GM19455 (cell line): ENCODE results near the gene CSTB.

ENCODE experiments used
- ATAC-seq: cut with Tn5 transposase; IDR thresholded peaks from one replicate; pipeline ENCODE4 v1.9.1; 2021; ENCODE audit not compliant: unreplicated experiment

The CSTB gene

DNA sequence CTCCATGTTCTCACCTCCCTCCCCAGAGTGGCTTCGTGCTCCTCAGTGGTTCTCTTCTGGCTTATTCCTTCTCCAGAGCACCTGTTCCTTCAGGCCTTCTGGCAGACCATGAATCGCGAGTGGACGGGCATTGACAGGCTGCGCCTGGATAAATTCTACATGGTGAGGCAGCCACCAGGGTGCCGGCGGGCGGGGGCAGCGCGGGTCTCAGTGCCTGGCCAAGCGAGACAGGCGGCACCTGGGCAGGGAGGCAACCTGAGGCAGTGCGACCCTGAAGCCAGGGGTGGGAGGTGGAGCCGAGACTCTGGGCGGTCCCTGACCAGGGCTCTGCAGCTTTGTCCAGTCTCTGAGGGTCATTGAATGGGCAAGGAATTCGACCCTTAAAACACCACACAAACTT is 17.1 kb upstream of the CSTB start:
- no peak for ATAC-seq

GRCh38 chr21:43792406-43792805 is 16.3 kb upstream of the CSTB start:
- ATAC-seq = no peak

DNA sequence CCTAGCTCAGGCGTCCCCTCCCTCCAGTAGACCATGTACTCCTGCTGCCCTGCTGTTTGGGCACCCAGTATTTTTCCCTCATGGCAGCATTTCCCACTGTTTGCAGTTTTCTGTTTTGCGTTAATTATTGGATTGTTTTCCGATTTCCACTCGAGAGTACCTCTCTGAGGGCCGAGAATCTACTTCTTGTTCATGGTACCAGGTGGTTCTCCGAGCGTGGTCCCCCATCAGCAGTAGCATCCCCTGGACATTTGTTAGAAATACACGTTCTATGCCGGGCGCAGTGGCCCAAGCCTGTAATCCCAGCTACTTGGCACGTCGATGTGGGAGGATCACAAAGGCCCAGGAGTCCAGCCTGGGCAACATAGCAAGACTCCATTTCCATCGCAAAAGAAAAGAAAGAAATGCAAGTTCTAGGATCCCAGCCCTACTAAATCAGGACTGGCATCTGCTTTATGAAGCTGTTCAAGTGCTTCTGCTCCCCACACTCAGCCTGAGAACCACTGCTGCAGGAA is 14.0 kb upstream of the CSTB start:
- no peak for ATAC-seq

DNA sequence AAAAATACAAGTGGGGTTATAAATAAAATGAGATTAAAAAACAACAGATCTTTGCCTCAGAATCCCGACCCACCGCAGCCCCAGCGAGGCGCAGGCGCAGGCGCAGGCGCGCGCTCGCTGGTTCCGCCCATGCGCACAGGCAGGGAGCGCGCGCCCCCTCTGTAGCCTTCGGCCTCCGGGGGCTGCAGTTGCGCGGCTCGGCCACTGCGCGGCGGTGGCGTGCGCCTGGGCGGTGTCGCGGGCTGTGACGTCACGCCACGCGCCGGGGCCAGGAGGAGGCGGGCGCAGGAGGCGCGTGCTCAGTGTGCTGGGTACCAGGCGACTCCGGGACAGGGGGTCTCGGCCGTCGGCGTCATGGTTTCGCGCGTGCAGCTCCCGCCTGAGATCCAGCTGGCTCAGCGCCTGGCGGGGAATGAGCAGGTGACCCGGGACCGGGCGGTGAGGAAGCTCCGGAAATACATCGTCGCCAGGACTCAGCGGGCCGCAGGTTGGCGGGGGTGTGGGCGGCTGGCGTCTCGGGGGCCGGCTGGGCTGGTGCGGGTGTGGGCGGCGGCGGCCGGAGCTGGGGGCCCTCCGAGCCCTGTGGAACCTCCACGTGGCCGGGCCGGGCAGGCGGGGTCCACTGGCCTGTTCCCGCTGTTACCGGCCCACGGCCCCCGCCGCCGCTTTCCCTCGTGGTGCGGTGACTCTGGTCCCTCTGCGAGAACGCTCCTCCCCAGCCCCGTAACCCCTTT is 13.3 kb upstream of the CSTB start, which contains the start of gene RRP1:
RRP1 (plus strand) TSS at position 302 of the 734 bp plus-strand sequence; CDS start at position 355, 53 bp downstream.
- peak; percentile 75 for ATAC-seq

DNA sequence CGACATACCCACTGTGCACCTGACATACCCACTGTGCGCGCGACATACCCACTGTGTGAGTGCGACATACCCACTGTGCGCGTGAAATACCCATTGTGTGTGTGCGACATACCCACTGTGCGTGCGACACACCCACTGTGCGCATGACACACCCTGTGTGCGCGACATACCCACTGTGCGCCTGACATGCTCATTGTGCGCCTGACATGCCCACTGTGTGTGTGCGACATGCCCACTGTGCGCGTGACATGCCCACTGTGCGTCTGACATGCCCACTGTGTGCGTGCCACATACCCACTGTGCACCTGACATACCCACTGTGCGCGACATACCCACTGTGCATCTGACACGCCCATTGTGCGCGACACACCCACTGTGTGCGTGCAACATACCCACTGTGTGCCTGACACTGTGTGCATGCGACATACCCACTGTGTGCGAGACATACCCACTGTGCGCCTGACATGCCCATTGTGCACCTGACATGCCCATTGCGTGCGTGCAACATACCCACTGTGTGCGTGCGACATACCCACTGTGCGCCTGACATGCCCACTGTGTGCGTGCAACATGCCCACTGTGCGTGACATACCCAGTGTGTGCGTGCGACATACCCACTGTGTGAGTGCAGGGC is 10.8 kb upstream of the CSTB start:
- ATAC-seq = no peak

- ATAC-seq = no peak
Observed at GRCh38 chr21:43786300-43786806, 10.2 kb upstream of the CSTB start.

DNA sequence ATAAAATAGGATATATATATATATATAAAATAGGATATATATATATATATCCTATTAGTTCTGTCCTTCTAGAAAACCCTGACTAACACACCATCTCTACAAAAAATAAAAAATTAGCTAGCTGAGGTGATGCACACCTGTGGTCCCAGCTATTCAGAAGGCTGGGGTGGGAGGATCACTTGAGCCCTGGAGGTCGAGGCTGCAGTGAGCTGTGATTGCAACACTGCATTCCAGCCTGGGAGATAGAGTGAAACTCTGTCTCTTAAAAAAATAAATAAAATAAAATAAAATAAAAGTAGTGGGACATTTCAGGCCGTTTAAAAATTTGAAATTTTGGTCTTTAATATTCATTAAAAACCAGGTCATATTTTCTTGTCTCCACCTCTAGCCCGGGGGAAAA is 9.0 kb upstream of the CSTB start:
- ATAC-seq = no peak

GRCh38 chr21:43783098-43783700 is 7.1 kb upstream of the CSTB start:
- no peak for ATAC-seq

DNA sequence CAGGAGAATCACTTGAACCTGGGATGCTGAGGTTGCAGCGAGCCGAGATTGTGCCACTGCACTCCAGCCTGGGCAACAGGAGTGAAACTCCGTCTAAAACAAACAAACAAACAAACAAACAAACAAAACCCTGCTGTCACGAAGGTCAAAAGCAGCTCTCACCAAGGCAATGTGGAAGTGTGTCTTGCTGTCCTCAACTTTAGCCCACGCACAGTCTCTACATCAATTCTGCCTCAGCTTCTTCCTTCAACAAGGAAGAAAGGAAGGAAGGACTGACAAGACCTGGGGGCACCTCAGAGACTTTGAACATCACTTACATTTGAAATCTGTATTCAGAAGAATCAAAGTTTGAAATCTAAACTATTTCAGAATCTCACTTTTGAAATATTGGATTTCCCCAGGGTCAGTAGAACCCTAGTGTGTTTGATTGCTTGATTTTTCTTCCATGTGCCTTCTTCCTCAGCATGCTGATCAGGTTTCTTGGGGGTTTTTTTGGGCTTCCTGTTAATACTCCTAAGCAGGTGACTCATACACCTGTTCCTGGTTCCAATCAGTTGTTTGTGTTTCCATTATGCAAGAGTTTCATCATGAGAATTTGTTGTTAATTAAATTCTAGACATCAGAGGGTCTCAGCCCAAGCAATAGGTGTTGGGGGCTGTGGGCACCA is 6.5 kb upstream of the CSTB start:
- ATAC-seq = no peak

GRCh38 chr21:43781846-43782245 is 5.7 kb upstream of the CSTB start:
- no peak for ATAC-seq

DNA sequence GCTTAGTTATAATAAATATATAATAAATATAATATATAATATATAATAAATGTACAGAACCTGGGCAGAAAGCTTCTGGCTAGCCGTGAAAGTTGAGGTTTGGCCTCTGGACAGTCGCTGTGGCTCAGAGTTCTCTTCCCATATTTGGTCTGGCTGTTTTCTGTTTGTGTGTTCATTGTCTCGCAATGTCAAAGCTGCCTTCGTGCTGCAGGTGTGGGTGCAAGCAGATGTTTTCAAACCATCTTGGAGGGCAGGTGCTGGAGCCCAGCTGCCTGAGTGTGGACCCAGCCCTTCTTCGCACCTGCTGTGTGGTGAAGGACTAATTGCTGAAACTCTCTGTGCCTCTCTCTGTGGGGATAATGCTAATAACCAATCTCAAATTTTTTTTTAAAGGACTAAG is 3.6 kb upstream of the CSTB start:
- ATAC-seq = no peak

GRCh38 chr21:43778469-43779335 is 2.6 kb upstream of the CSTB start:
- ATAC-seq = no peak

DNA sequence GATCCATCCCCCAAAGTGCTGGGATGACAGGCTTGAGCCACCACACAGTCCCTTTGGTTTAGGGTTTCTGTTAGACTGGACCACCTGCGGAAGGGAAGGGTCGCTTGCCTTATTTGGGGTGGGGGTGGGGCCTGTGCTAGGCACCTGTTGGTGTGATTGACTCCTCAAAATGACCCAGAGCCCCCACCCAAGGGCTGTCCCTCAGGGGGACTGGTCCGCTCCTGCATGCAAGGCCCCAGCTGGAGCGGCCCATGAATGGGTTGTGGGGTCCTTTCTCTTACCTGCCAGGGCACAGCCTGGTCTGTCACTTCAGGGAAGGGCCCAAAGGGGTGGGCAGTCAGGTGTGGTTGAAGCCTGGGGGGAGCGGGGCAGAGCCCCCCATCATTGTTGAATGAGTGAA is 1.8 kb upstream of the CSTB start:
- no peak for ATAC-seq

DNA sequence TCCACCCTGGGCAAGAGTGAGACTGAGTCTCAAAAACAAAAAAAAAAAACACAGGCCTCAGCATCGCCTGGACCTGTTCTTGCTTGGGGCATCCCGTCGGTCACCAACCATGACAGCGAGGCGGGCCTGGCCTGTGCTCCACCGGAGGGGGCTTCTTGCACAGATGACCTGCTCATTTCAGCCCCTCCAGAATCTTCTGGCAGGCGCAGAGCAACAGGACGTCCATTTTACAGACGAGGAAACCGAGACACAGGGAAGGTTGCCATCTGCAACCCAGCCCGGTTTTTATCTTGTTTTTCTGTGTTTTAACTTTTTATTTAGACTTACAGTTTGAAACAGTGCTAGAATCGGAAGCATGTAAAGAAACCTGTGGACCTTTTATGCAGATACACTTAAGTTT is 918 bp downstream of the CSTB start:
- ATAC-seq = no peak

DNA sequence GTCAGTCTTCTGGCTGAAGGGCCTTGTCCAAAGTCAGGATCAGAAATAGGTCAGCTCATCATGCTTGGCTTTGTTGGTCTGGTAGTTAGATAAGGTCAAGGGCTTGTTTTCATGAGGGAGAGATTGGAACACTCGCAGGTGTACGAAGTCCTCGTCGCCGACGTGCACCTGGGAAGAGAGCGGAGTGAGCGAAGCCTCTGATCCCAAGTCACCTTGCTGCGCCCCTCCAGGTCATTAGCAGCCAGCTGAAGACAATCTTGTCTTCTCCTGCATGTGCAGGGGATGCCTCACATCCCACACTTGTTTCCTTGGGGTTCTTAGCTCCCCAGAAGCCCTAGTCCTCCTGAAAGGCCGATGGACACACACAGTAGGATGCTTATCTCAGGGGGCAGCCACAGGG is 1.9 kb downstream of the CSTB start:
- ATAC-seq = no peak

DNA sequence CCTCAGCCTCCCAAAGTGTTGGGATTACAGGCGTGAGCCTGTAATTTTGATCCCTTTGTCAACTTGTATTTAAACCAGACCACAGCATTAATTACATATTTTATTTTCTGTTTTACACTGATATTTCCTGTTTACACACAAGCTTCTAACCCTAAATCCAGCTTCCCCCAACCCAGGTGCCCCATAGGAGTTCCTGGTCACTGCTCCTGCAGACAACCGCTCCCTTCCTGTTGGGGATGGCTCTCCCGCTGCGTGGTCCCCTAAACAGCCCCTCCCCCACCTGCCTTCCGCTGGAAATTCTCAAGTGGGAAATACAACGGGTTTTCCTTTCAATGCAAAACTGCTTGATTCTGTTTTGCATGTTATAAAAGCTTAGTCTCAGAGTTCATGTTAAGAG is 3.7 kb downstream of the CSTB start:
- no peak for ATAC-seq

GRCh38 chr21:43771698-43772424 is 4.2 kb downstream of the CSTB start:
- no peak for ATAC-seq

DNA sequence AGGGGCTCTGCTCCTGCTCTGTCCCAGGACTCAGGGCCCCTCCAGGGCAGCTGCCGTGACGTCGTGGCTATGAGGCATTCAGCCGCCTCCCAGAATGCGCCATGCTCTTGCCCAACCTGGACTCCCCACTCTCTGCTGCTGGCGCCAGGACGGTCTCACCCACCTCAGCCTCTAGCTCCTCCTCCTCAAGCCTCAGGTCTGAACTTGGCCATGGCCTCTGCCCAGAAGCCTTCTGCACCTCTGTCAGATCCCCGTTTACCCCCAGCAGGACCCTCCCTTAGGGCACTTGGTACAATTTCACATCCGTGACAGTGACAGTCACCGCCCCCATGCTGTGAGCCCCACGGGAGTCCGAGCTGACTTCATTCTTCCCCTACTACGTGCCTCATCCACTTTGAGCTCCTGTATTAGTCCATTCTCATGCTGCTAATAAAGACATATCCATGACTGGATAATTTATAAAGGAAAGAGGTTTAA is 4.9 kb downstream of the CSTB start:
- ATAC-seq = no peak

DNA sequence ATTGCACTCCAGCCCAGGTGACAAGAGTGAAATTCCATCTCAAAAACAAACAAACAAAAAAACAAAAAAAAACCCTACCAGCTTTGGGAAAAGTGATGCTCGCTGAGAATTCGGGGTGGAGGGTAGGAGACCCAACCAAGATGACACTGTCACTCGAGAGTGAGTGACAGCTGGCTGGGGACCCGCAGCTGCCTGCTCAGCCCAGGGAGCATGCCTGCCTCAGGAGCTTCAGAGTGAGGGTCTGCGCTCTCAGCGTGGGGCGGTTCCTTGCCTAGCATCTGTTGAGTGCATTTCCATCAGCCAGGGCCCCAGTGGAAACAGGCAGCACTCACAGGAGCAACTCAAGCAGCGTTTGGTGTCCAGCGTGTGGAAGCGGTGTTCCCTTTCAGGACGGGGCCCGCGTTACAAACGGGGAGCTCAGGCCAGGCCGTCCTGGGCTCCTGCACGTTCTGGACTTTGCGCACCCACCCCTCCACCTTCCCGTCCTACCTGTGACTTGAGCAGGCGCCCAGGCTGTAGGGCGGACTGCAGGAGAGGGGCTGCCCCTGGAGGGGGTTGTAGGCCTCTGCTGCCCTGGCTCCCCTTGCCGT is 5.9 kb downstream of the CSTB start:
- no peak for ATAC-seq
